Measurements from ENCODE around the gene MTERF1.

DNA sequence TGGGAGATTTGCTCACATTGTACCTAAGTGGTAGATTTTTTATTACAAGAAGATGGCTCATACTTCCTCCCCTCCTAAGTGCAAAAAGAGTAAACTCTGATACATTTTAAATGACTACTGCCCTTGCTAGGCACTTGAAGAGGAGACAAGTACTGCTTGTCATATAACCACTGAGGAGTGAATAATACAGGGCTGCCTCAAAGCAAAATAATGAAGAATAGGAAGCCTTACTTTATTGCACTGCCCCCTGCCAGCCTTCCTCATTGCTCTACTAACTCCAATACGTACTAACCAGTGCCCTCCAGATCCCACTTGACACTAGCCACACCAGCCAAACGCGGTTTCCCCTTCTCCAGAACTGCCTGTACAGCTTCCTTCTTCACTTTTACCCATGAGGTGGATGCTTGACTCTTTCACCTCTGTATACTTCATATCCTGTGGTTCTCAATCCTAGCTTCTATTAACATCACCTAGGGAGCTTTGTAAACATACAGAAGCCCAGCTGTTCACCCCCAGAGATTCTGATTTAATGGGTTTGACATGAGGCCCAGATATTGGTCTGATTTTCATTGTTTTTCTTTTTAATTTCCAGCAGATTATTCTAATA is 11.7 kb upstream of the MTERF1 start:
- TF ChIP-seq, protein P1, sequence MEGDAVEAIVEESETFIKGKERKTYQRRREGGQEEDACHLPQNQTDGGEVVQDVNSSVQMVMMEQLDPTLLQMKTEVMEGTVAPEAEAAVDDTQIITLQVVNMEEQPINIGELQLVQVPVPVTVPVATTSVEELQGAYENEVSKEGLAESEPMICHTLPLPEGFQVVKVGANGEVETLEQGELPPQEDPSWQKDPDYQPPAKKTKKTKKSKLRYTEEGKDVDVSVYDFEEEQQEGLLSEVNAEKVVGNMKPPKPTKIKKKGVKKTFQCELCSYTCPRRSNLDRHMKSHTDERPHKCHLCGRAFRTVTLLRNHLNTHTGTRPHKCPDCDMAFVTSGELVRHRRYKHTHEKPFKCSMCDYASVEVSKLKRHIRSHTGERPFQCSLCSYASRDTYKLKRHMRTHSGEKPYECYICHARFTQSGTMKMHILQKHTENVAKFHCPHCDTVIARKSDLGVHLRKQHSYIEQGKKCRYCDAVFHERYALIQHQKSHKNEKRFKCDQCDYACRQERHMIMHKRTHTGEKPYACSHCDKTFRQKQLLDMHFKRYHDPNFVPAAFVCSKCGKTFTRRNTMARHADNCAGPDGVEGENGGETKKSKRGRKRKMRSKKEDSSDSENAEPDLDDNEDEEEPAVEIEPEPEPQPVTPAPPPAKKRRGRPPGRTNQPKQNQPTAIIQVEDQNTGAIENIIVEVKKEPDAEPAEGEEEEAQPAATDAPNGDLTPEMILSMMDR (IDR thresholded peaks at IDR 0.05 in 2 of 3, conservative IDR thresholded peaks at IDR 0.05 in 1 of 3; ENCODE audit: borderline replicate concordance in 1 of 3, insufficient read depth in 1 of 3, low read depth in 2 of 3, low read length in 2 of 3), result no peak
- TF ChIP-seq POLR2A (IDR thresholded peaks at IDR 0.05; ENCODE audit: borderline replicate concordance, extremely low read depth, insufficient read depth, insufficient read length), result no peak
- TF ChIP-seq, protein P2, sequence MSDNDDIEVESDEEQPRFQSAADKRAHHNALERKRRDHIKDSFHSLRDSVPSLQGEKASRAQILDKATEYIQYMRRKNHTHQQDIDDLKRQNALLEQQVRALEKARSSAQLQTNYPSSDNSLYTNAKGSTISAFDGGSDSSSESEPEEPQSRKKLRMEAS (IDR thresholded peaks at IDR 0.05), result no peak
- no peak for TF ChIP-seq YY1 (IDR thresholded peaks at IDR 0.05; ENCODE audit: extremely low read depth, insufficient replicate concordance, low read depth, low read length)
- TF ChIP-seq EZH2phosphoT487 (IDR thresholded peaks at IDR 0.05; ENCODE audit: borderline replicate concordance), result no peak
- TF ChIP-seq ZNF274 (IDR thresholded peaks at IDR 0.05; ENCODE audit: low read depth, low read length), result no peak
- TF ChIP-seq EZH2 (IDR thresholded peaks at IDR 0.05), result no peak
- no peak for TF ChIP-seq CEBPB (IDR thresholded peaks at IDR 0.05; ENCODE audit: low read depth)
- TF ChIP-seq, protein P3, sequence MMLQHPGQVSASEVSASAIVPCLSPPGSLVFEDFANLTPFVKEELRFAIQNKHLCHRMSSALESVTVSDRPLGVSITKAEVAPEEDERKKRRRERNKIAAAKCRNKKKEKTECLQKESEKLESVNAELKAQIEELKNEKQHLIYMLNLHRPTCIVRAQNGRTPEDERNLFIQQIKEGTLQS (IDR thresholded peaks at IDR 0.05), result no peak
- no peak for TF ChIP-seq EGR1 (IDR thresholded peaks at IDR 0.05; ENCODE audit: low read depth)
- TF ChIP-seq FOSL1 (IDR thresholded peaks at IDR 0.05; ENCODE audit: low read depth), result no peak
- TF ChIP-seq TCF7L2 (IDR thresholded peaks at IDR 0.05; ENCODE audit: borderline replicate concordance, extremely low read depth, insufficient read depth, insufficient read length), result no peak
- no peak for TF ChIP-seq POLR2AphosphoS5 (IDR thresholded peaks at IDR 0.05; ENCODE audit: low read depth, low read length)
- TF ChIP-seq SIN3A (IDR thresholded peaks at IDR 0.05; ENCODE audit: low read depth), result no peak
